NCI-H1105 treated with DMSO at 0.1 percent for 48 hours (cell line): Measurements from ENCODE around the gene C3orf85.
A peak's percentile ranks its signal among the peaks of the same experiment; 100 is the strongest.

ENCODE experiments used
- DNase-seq: peaks from one replicate; lab custom pipeline; 2025; lab: John Stamatoyannopoulos, UW

The C3orf85 gene

DNA sequence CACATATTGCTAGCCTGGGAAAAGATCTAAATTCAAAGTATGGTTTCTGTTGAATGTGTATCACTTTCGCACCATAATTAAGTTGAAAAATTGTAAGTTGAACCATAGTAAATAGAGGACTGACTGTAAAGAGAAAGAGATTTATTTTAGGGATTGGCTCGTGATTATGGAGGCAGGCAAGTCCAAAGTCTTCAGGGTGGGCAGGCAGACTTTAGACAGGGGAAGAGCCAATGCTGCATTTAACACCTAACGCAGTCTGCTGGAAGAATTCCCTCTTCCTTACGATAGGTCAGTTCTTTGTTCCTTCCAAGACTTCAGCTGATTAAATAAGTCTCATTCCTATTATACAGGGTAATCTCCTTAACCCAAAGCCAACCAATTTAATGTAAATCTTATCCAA, 15.8 kb downstream of the C3orf85 start:
- no peak for DNase-seq

DNA sequence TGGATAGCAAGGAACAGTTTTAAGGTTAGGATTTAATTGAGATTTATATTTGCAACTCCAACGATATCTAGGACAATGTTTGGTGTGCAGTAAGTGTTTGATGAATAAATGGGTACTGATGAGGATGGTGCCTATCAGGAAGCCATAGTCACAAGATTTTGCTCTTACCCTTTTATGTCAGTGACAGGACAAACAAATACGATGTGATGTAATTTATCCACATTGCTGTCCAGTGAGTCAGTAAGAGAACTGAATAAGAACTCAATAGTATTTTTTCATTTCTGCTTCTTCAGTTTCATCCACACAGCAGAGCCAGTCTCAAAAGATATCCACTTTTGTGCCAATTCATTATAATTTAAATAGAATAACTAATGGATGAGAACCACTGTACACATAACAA, 18.5 kb downstream of the C3orf85 start:
- DNase-seq = no peak

DNA sequence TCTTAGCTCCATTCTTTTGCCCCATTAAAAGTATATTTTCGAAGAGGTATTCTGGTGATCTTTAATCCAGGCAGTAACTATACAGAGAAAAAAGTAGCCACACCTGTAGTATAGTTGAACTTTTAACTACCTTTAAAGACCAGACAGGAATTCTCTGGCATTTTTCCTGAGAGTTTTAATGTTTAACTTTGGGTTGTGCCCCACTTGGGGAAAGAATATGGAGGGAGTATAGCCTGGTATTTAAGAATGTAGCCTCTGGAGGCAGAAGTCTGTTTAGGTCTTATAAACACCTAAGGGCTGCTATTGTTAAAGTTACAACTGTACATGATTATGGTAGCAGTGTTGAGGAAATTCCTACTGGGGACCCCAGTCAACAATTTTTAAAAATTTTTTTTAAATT, 19.3 kb downstream of the C3orf85 start:
- DNase-seq = no peak

DNA sequence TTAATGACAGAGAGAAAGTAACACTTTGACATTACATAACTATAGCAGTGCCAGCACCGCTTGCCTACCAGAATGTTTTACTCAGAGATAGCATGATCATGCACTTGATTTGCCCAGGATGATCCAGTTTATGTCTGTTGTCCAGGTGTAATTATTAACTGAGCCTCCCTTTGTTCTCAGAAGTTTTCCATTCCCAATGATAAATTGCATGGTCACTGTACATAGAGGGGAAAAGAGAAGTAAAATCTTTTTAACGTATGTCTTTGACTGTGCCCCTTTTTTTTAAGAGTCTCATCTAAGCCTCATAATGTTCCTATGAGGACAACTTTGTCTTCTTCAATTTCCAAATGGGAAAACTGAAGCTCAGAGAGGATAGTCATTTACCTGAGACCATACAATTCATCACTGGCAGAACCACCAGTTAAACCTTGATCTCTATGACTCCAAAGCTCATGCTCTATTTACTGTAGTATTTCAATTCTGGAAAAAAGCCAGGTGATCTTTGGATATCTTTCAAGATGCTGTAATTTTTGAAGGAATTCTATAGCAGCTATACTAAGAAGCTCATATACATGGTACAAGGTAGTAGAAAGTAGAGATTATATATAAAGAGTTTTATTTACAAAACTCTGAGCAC, 25.1 kb downstream of the C3orf85 start:
- no peak for DNase-seq

DNA sequence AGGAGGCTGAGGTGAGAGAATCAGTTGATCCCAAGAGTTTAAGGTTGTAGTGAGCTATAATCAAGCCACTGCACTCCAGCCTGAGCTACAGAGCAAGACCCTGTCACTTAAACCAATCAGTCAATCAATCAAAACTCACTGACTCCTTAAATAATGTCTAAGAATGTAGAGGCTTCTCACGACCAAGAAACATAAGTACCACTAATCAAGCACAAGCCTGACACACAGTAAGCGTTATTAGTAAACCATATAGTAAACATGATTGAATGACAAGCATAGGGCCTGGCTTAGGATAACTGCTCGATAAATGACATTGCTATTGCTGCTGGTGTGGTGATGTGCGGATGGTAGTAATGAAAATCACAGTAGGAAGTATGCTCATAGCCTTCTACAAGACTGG, 29.4 kb downstream of the C3orf85 start:
- no peak for DNase-seq

DNA sequence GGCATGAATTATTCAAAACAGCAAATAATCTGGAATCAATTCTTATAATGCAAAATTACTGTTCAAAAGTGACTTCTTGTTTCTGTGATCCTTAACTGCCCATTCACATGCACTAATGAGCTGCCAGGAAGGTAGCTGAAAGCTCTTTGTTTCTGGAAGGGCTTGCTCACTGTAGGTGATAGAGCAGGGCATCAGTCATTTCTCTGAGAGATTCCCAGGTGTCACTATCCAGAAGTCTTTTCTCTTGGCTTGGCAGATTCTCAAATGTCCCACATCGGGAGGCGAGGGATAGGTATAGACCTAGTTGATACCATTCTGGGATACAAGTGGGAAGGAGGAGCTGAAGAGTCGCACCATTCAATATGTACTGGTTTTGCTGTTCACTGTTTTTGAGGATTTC, 35.0 kb downstream of the C3orf85 start:
- no peak for DNase-seq

DNA sequence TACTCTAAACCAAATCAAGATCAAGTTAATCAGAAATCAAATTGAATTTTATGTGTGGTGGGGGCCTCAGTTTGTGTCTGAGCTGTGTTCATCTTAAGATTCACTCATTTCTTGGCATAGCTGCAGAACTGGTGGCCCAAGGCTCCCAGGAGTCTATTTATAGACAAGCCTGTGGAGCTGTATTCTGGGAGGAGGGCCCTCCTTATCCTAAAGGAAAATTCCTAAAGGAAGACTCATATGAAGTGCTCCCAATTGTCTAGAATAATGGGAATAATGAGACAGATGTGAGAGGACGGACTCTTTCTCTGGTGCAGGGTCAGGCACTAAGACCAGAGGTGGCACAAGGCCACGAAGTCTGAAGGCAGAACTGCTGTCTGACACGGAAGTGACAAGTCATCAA, 38.9 kb downstream of the C3orf85 start:
- DNase-seq = no peak

DNA sequence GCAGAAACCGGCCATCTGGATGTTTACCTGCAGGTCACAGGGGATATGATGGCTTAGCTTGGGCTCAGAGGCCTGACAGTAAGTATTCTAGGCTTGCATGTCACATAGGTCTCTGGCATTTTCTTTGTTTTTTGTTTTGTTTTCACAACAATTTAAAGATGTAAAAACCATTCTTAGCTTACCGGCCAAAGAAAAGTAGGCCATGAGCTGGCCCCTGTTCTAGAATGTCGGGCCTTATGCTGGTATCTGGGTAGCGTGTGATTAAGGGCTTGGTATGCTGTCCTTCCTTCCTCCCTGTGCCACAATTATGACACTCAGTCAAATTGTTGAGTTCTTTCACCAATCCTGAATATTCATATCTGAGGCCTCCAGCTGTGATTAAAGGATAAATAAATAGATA, 40.2 kb downstream of the C3orf85 start:
- no peak for DNase-seq

DNA sequence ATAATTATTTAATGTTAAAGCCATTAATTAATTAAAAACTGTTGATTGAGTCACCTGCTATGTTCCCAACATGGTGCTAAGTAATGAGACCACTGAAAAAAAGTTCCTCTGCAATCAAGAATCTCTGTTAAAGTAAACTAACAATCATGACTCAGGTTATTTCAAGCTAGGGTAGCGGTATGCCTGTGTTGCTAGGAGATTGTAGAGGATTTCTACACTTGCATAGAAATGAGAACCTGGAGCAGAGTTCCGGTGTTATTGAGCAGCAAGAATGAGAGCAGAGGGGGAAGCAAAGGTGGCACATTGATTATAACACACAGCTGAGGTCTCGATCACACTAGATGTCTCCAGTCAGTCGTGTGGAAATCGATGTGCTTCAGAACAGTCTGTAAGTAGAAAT, 41.4 kb downstream of the C3orf85 start:
- no peak for DNase-seq

DNA sequence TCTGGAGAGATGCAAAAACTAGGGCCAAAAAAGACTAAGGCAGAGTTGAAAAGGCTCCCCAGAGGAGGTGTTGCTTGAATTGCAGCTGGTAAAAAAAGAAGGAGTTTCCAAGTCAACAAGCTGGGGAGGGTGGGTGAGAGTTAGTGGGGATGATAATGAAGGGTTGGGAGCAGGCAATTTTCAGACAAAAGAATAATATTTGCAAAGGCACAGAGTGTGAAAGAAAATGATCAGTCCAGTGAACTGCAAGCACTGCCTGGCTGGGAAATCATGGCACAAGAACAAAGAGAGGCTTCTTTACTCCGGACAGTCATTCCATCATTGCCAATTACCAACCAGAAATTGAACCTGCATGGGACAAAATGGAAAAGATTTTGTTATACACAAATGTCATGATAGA, 42.2 kb downstream of the C3orf85 start:
- no peak for DNase-seq

DNA sequence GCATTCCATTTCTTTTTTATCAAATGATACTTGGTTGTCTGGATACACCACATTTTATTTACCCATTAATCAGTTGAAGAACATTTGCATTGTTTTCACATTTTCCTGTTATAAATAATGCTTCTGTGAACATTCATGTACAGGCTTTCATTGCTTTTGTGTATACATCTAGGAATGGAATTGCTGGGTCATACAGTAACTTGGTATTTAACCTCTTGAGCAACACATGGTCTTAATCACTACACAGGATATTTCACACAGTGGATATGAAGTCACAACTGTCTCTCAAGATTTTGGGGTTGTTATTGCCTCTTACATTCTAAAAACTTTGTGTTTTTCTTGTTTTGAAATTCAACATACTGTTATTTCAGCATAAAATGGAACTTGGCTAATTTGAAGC, 48.2 kb downstream of the C3orf85 start:
- DNase-seq = no peak

DNA sequence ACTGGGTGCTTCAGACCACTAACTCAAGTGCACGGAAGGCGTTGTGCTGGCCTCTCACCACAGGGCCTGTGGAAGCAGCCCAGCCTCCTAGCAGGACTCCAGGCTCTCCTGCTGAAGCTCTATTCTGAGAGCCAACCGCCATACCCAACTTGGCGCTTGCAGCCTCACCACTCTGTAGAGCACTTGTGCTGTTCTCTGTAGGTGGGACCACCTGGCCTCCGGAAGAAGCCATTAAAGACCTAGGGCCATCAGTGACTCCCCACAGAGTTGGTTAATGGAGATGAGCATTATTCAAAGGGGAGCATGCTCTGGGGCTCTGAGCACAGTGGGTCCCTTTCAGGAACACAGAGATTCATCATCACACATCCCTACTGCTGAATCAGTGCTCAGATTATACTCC, 50.9 kb downstream of the C3orf85 start:
- DNase-seq = no peak

DNA sequence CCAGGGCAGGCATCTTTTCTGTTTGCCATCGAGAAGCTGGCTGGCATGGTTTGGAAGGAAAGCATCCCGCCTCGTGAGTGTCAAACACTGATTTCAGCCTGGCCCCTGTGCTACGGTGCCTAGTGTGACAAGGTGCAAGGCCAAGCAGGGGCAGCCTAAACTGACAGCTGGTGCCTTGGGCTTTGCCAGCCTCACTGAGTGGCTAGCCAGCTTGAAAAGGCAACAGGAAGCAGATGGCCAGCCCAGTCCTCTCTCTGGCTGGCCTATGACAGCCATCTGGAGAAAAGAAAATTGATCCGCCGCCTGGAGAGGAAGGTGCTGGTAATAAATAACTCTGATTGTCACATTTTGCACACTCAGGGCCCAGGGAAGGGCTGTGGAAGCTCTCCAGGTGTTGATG, 52.2 kb downstream of the C3orf85 start:
- DNase-seq = peak; percentile 25

DNA sequence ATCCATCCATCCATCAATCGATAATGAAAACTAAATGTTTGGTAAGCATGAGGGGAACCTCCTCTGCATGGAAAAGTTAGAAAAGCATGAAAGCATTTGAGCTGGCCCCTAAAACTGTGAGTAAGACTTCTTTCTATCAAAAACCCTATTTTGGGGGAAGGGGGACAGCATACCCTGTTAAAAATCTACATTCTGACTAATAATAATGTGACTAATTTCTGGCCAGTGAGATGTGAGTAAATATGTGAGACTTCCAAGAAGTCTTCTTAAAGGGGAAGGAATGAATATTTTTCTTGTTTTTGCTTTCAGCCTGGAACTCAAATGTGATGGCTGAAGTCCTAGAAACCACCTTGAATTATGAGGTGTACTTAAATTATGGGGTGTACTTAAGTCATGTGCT, 54.9 kb downstream of the C3orf85 start:
- no peak for DNase-seq

DNA sequence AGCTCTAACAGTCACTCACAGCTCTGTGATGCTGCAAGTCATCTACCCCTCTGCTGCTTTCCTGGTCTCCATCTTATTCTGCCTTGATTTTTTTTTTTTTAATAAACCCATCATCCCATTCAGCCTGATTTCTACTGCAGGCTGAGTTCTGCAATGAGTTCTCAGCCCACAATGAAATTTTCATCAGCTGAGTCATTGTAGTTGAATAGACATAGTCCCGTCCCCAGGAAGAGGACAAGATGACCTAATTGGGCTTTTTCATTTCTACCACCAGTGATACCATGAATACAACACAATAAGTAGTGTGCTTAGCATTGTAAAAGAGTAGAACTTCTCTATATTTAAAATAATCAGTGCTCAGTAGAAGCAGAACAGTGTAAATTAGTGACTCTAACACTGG, 59.3 kb downstream of the C3orf85 start:
- DNase-seq = no peak
